Naive B cell (primary cell): ENCODE results near the gene SIVA1. TPM values are rescaled to one million over a fixed set of nuclear protein-coding genes. Genes with fewer than 3 reads are reported as not detected.
A peak's percentile ranks its signal among the peaks of the same experiment; 100 is the strongest.

Experiments
- ATAC-seq, 2 donors: fragments of 150-1000 bp; cut with Tn5 transposase; 2 replicates each; pipeline ENCODE4 v1.10.0; 2021; ENCODE audit warnings: low read depth in 2 of 2, mild to moderate bottlenecking in 2 of 2, moderate library complexity in 2 of 2
- DNase-seq: peaks from one replicate; pipeline ENCODE4 v3.0.0; 2022
- H3K27ac Mint-ChIP-seq, 6 donors: one replicate each; pipeline ENCODE4 v1.8.0; 2020 to 2022; ENCODE audit warnings: mild to moderate bottlenecking in 6 of 6, mixed read lengths in 6 of 6, moderate library complexity in 5 of 6, inconsistent platforms in 2 of 6
- H3K27me3 Mint-ChIP-seq, 3 donors: one replicate each; pipeline ENCODE4 v1.8.0; 2021 to 2022; ENCODE audit warnings: mixed read lengths in 3 of 3, mild to moderate bottlenecking in 1 of 3
- H3K36me3 Mint-ChIP-seq, 2 donors: one replicate each; pipeline ENCODE4 v1.8.0; 2020 to 2022; ENCODE audit warnings: mixed read lengths in 2 of 2, inconsistent platforms in 1 of 2, mild to moderate bottlenecking in 1 of 2
- H3K4me1 Mint-ChIP-seq, 3 donors: one replicate each; pipeline ENCODE4 v1.8.0; 2020 to 2022; ENCODE audit warnings: mixed read lengths in 3 of 3, inconsistent platforms in 1 of 3, mild to moderate bottlenecking in 1 of 3, moderate library complexity in 1 of 3
- H3K4me3 Mint-ChIP-seq, 8 donors: one replicate each; pipeline ENCODE4 v1.8.0; 2020 to 2022; ENCODE audit warnings: mild to moderate bottlenecking in 8 of 8, mixed read lengths in 8 of 8, moderate library complexity in 8 of 8, inconsistent platforms in 2 of 8
- H3K9me3 Mint-ChIP-seq, 7 donors: one replicate each; pipeline ENCODE4 v1.8.0; 2020 to 2022; ENCODE audit warnings: mixed read lengths in 7 of 7, mild to moderate bottlenecking in 5 of 7, inconsistent platforms in 2 of 7, moderate library complexity in 1 of 7
- polyA plus RNA-seq, 6 donors: library from polyadenylated mRNA; unstranded; fragments of 300-500 nt; fragmentation: Illumina TruSeq; gene quantifications; one replicate each; pipeline ENCODE4 v1.2.3, GENCODE V29; 2021; ENCODE audit warnings: low read depth in 6 of 6

SIVA1 gene
- polyA plus RNA-seq, 6 donors from 2014 or later: 191 to 266 (median 227) TPM

DNA sequence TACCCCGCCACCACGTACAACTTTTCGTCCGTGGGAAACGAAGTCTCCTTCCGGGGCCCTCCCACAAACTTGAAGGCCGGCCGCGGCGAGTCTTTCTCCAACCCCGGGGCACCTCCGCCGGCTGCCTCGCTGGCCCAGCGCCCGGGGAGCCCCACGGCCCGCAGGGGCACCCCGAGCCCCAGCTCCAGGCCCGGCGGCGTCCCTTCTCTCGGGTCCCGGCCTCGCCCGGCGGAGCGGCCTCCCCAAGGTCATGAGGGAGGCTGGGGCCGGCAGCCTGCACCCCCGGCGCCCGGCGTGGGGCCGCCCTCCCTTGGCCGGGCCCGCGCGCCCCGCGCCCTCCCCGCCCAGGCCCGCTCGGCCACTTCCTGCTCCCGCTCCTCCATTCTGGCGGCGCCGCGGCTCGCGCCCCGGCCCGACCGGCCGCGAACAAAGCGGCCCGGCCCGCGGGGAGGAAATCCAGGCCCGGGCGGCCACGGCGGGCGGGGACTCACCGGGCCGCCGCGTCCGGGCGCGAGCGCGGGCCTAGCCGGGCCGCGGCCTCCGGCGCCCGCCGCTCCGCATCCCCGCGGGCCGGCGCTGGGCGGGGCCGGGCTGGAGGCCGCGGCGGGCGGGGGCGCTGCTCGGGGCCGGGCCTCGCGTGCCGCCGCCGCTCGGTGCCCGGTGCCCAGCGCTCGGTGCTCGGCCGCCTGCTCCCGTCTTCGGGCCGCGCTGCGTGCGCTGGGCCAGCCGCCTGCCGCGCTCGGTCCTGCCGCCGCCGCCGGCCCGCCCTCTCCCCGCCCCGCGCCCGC lies 42.2 kb downstream of the SIVA1 start, which contains the start of gene AKT1:
Gene AKT1 (minus strand): TSS at position 756 of the 788 bp plus-strand sequence. CDS start 3,105 bp downstream, outside the sequence.
- DNase-seq (peak; percentile 47), ATAC-seq (peak; percentile 36 to 39)
- no peaks in the 10 kb centered on the region for H3K9me3 Mint-ChIP-seq
- H3K27me3 Mint-ChIP-seq: no peaks in the 10 kb centered on the region
- H3K36me3 Mint-ChIP-seq: no peaks in the 10 kb centered on the region
- peak within 1 kb of the TSS in 4 of 6 donors; percentile 69 to 87 (median 80) for H3K27ac Mint-ChIP-seq
- peaks cover 61 to 68% (median 63%) of the 10 kb centered on the region in 3 donors for H3K4me1 Mint-ChIP-seq
- H3K4me3 Mint-ChIP-seq: peak within 1 kb of the TSS; percentile 79 to 94 (median 88)

GRCh38 chr14:104795781-104796686 lies 43.1 kb downstream of the SIVA1 start:
- Mint-ChIP-seq H3K4me3 (peak overlapping the region; percentile 67 to 91 (median 80)), H3K27ac (peak overlapping the region in 4 of 6 donors; percentile 69 to 87 (median 80)), H3K4me1 (peaks cover 61 to 64% (median 61%) of the 10 kb centered on the region in 3 donors), H3K9me3 (no peaks in the 10 kb centered on the region), H3K36me3 (no peaks in the 10 kb centered on the region), H3K27me3 (no peaks in the 10 kb centered on the region)
- DNase-seq (peak; percentile 49), ATAC-seq (peak; percentile 61)

GRCh38 chr14:104796687-104797081 lies 43.7 kb downstream of the SIVA1 start:
- DNase-seq: no peak
- Mint-ChIP-seq H3K27ac (peak overlapping the region in 4 of 6 donors; percentile 12 to 88 (median 82)), H3K4me3 (peak overlapping the region; percentile 67 to 91 (median 80)), H3K36me3 (no peaks in the 10 kb centered on the region), H3K4me1 (peaks cover 57 to 62% (median 58%) of the 10 kb centered on the region in 3 donors), H3K9me3 (no peaks in the 10 kb centered on the region), H3K27me3 (no peaks in the 10 kb centered on the region)
- ATAC-seq: no peak

DNA sequence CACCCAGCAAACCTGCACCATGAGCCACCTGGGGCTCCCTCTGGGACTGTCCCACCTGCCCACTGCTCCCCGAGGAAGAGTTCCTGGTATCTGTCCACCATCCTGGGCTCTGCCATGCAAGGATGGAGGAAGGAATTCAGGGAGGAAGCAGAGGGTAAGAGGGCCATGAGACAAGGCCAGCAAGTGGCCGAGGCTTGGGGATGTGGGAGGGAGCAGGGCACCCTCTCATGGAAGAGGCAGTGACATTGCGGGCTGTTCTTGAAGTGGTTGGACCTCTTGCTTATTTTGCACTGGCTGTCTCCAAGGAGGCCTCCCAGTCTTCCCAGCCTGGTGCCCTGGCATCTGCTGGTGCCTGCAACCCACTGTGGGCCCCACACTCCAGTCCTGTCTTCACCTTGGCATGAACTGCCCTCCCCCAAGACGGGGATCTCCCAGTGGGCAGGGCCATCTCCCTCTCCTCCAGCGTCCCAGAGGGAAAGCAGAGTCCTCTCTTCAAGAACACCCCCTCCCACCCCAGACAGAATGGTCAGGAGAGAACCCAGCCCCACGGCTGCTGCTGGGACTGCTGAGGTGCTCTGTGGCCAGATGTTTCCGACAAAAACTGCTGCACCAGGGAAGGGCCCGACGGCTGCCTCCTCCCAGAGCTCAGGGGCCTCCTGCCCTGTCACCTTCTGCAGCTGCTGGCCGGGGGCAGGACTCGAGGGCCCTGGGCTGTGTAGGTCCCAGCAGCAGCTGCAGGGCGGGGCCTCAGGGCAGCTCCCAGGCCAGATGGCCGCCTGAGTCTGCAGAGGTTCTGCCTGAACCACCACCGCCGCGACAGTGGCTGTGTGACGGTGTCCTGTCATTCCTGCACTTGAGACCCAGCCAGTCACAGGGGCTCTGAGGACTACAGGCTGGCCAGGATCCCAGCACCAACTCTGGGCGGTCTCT lies 44.4 kb downstream of the SIVA1 start:
- Mint-ChIP-seq H3K4me3 (peak overlapping the region; percentile 6 to 86 (median 72)), H3K9me3 (no peaks in the 10 kb centered on the region), H3K27ac (peak overlapping the region in 3 of 6 donors; percentile 66 to 88 (median 77)), H3K27me3 (no peaks in the 10 kb centered on the region), H3K36me3 (no peaks in the 10 kb centered on the region), H3K4me1 (peaks cover 56 to 64% (median 56%) of the 10 kb centered on the region in 3 donors)
- no peak for DNase-seq
- ATAC-seq: no peak

DNA sequence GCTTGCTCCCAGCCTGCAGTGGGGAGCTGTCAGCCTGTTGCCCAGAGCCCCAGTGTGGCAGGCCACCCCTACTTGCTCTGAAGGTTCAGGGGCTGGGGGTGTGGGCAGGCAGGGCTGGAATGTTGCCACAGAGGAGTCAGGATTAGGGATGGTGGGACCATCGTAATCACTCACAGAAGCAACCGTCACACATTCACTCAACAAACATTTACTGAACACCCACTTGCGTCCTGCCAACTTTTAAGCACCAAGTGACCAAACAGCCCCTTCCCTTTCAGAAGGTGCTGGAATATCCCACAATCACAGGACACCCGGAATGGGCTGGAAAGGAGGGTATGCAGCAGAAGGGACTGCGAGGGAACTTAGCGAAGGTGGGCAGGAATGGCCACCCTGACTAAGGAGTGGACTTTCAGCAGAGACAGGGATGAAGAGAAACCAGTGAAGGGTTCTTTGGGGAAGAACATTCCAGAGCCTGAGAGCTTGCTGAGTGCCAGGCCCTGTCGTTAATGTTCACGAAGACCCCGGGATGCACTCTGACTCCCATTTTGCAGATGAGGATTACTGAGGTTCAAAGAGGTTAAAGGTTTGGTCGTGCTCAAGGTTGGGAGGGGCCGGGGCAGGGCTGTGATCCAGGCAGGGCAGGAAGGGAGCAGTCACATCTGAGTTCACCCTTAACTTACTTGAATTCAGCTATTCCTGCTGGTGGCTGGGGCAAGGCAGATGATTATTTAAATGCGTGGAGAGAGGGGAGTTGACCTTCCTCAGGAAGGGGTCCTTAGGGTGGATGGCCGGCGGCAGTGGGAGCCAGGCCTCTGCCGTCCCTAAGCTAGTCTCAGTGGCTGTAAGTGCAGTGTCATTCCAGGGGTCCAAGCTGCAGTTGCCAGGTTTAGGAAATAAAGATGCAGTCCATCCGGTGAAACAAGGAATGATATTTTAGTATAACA lies 45.6 kb downstream of the SIVA1 start:
- peak overlapping the region; percentile 65 to 90 (median 76) for H3K4me3 Mint-ChIP-seq
- H3K36me3 Mint-ChIP-seq: no peaks in the 10 kb centered on the region
- DNase-seq (no peak), ATAC-seq (no peak)
- peaks cover 44 to 58% (median 49%) of the 10 kb centered on the region in 3 donors for H3K4me1 Mint-ChIP-seq
- no peaks in the 10 kb centered on the region for H3K27me3 Mint-ChIP-seq
- no peaks in the 10 kb centered on the region for H3K9me3 Mint-ChIP-seq
- peak overlapping the region in 5 of 6 donors; percentile 61 to 94 (median 76) for H3K27ac Mint-ChIP-seq

DNA sequence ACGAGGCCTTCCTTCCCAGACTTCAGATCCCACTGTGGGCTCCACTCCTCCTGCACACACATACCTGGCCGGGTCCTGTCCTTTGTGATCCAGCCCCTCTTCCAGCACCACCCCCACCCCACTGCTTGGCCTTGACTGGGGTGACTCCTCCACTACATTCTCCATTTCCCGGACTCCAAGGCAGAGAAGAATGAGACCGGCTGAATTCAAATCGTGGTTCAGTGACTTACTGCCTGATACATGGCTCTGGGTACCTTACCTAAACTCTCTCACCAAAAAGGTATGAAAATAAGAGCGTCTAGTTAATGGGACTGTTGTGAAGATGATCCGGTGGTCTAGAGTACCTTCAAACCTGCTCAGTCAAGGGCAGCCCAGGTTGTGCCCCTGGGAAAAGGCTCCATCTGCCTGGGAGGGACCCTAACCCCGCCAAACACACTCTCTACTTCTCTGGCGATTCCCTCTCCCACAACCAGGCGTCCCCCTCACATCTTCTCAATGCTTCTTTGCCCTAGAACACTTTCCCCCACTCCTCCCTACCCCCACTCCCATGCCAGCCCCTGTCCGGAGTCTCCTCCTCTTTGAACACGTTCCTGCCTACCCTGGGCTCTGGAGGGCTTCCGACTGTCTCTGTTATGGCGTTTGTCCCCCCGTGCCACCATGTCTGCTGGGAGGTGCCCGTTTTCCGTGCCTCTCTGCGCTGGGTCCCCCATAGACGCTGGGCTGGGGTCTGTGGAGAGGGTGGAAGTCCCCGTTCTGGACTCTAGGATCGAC lies 46.5 kb downstream of the SIVA1 start:
- no peak for ATAC-seq
- no peaks in the 10 kb centered on the region for H3K27me3 Mint-ChIP-seq
- no peaks in the 10 kb centered on the region for H3K36me3 Mint-ChIP-seq
- H3K4me1 Mint-ChIP-seq: peaks cover 42 to 54% (median 46%) of the 10 kb centered on the region in 3 donors
- peak overlapping the region; percentile 4 to 94 (median 72) for H3K27ac Mint-ChIP-seq
- no peak for DNase-seq
- no peaks in the 10 kb centered on the region for H3K9me3 Mint-ChIP-seq
- peak overlapping the region; percentile 65 to 90 (median 80) for H3K4me3 Mint-ChIP-seq

DNA sequence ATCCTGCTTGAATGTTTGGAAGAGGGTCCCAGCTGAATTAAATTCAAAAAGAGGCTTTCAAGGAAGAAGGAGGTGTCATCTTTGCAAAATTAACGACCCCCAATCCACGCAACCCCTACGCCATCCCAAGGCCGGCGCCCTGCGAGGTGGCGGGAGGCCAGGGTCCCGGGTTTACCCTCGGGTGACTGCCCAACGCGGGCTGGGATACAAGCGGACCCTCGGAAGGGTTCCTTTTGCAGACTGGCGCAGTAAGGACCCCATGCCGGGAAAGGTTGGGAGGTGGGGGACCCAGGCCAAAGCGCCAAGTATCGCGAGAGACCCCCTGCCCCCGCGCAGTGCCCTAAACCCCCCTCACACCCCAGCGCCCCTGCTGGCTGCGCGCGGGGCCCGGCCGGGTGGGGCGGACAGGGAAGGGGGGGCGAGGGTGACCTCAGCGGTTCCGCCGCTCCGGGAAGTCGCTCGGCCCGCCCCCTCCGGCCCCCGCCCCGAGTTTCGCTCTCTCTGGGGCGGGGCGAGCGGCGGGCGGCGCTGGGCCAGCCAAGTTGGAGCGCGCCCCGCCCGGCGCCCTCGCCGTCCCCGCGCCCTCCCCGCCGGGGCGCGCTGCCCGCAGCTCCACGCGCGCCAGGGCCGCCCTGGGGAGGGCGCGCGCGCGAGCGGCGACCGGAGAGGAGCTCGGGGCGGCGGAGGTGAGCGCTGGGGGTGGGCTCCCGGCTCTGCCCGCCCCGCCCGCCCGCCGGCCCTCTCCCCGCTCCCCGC lies 47.2 kb downstream of the SIVA1 start:
- H3K4me3 Mint-ChIP-seq: peak overlapping the region; percentile 65 to 90 (median 88)
- H3K27ac Mint-ChIP-seq: peak overlapping the region in 5 of 6 donors; percentile 60 to 94 (median 68)
- ATAC-seq: peak; percentile 68 to 70
- H3K27me3 Mint-ChIP-seq: no peaks in the 10 kb centered on the region
- H3K4me1 Mint-ChIP-seq: peaks cover 42 to 53% (median 46%) of the 10 kb centered on the region in 3 donors
- H3K9me3 Mint-ChIP-seq: no peaks in the 10 kb centered on the region
- H3K36me3 Mint-ChIP-seq: no peaks in the 10 kb centered on the region
- DNase-seq: peak; percentile 77

- peaks cover 41 to 53% (median 45%) of the 10 kb centered on the region in 3 donors for H3K4me1 Mint-ChIP-seq
- DNase-seq (peak; percentile 60), ATAC-seq (peak; percentile 41 to 46)
- H3K27ac Mint-ChIP-seq: peak within 1 kb of the TSS in 5 of 6 donors; percentile 68 to 95 (median 82)
- no peaks in the 10 kb centered on the region for H3K9me3 Mint-ChIP-seq
- H3K27me3 Mint-ChIP-seq: no peaks in the 10 kb centered on the region
- H3K36me3 Mint-ChIP-seq: no peaks in the 10 kb centered on the region
- peak within 1 kb of the TSS; percentile 81 to 91 (median 88) for H3K4me3 Mint-ChIP-seq
Measured at GRCh38 chr14:104800771-104801519, 48.0 kb downstream of the SIVA1 start, which contains the start of gene ZBTB42. Gene ZBTB42, plus strand, starts transcription at chr14:104801101. Its CDS starts 97 bp downstream, at chr14:104801198.

DNA sequence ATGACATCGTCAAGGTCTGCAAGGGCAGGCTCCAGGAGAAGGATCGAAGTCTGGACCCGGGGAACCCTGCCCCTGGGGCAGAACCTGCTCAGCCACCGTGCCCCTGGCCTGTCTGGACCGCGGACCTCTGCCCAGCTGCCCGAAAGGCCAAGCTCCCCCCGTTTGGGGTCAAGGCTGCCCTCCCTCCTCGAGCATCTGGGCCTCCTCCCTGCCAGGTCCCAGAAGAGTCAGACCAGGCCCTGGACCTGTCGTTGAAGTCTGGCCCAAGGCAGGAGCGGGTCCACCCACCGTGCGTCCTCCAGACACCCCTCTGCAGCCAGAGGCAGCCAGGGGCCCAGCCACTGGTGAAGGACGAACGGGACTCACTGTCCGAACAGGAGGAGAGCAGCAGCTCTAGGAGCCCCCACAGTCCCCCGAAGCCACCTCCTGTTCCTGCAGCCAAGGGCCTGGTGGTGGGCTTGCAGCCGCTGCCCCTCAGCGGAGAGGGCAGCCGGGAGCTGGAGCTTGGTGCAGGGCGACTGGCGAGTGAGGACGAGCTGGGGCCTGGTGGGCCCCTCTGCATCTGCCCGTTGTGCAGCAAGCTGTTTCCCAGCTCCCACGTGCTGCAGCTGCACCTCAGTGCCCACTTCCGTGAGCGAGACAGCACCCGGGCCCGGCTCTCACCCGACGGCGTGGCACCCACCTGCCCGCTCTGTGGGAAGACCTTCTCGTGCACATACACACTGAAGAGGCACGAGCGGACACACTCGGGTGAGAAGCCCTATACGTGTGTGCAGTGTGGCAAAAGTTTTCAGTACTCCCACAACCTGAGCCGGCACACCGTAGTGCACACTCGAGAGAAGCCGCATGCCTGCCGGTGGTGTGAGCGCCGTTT lies 48.8 kb downstream of the SIVA1 start:
- Mint-ChIP-seq H3K4me1 (peaks cover 42 to 46% (median 43%) of the 10 kb centered on the region in 3 donors), H3K4me3 (peak overlapping the region; percentile 81 to 91 (median 88)), H3K27ac (peak overlapping the region in 3 of 6 donors; percentile 81 to 95 (median 82)), H3K9me3 (no peaks in the 10 kb centered on the region), H3K27me3 (peaks cover 0 to 4% (median 0%) of the 10 kb centered on the region in 3 donors), H3K36me3 (no peaks in the 10 kb centered on the region)
- ATAC-seq (no peak), DNase-seq (no peak)
